ENCODE results near the gene INPP4A. TPM values are rescaled to one million over a fixed set of nuclear protein-coding genes. Genes with fewer than 3 reads are reported as not detected.
A peak's percentile ranks its signal among the peaks of the same experiment; 100 is the strongest.

Gene INPP4A
- total and polyA plus RNA-seq, 12 donors = 3.8 to 31.2 (median 21.1) TPM

DNA sequence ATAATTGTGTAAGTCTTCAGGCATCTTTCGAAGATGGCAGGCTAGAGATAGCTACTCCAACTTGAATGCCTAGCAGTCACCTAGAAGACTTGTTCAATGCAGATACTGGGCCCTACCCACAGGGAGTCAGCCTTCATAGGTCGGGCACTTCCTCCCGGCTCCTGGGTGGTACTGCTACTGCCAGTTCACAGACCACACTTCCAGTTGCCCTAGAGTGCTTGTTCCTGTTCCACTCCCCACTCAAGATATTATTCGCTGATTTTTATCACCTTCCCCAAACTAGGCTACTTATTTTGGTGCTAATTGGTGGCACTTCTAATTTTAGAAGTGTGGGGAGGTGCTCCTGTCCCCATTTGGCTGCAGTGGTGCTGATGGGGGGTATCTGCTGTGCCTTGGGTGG lies 34.2 kb downstream of the INPP4A start:
- DNase-seq (no peak), ATAC-seq (no peak)
- H3K36me3 ChIP-seq = no peaks in the 10 kb centered on the region
- H3K4me1 ChIP-seq = peaks cover 35 to 97% (median 70%) of the 10 kb centered on the region in 9 donors
- intact Hi-C loops (cut with DNase I) = no loop called here
- TF ChIP-seq, protein P1, sequence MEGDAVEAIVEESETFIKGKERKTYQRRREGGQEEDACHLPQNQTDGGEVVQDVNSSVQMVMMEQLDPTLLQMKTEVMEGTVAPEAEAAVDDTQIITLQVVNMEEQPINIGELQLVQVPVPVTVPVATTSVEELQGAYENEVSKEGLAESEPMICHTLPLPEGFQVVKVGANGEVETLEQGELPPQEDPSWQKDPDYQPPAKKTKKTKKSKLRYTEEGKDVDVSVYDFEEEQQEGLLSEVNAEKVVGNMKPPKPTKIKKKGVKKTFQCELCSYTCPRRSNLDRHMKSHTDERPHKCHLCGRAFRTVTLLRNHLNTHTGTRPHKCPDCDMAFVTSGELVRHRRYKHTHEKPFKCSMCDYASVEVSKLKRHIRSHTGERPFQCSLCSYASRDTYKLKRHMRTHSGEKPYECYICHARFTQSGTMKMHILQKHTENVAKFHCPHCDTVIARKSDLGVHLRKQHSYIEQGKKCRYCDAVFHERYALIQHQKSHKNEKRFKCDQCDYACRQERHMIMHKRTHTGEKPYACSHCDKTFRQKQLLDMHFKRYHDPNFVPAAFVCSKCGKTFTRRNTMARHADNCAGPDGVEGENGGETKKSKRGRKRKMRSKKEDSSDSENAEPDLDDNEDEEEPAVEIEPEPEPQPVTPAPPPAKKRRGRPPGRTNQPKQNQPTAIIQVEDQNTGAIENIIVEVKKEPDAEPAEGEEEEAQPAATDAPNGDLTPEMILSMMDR (IDR thresholded peaks at IDR 0.05) = no peak
- H3K27me3 ChIP-seq = no peaks in the 10 kb centered on the region
- H3K9me3 ChIP-seq = no peaks in the 10 kb centered on the region
- peak overlapping the region in 2 of 10 donors; percentile 55 to 62 for H3K27ac ChIP-seq
- no peak overlapping the region for H3K4me3 ChIP-seq
- 66 to 80% methylated on average over 4 of the region's 4 CpGs for WGBS, 2 donors

DNA sequence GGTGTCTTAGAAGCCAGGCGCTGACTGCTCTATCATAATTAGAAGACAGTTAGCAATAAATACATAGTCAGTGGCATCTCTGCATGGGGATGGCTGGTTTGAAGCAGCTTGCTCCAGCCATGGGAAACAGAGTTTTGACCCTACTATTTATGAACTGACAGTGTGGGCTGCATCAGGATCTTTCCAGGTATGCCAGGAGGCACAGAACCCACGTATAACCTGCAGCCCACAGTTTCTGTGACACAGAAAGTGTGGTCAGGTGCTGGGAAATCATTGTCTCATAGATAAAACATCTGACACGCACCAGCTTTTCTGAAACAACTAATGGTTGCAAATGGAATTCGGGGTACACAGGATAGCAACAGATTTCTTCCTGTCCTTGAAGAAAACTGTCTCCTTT lies 34.7 kb downstream of the INPP4A start:
- no peaks in the 10 kb centered on the region for H3K36me3 ChIP-seq
- WGBS, 2 donors = 61 to 71% methylated on average over 4 of the region's 4 CpGs
- peak overlapping the region in 6 of 10 donors; percentile 39 to 74 (median 58) for H3K27ac ChIP-seq
- TF ChIP-seq, protein P1 (IDR thresholded peaks at IDR 0.05) = no peak
- no peak for DNase-seq
- intact Hi-C loops (cut with DNase I) = no loop called here
- H3K4me3 ChIP-seq = no peak overlapping the region
- peaks cover 35 to 97% (median 70%) of the 10 kb centered on the region in 9 donors for H3K4me1 ChIP-seq
- no peaks in the 10 kb centered on the region for H3K9me3 ChIP-seq
- ATAC-seq = no peak
- H3K27me3 ChIP-seq = no peaks in the 10 kb centered on the region

DNA sequence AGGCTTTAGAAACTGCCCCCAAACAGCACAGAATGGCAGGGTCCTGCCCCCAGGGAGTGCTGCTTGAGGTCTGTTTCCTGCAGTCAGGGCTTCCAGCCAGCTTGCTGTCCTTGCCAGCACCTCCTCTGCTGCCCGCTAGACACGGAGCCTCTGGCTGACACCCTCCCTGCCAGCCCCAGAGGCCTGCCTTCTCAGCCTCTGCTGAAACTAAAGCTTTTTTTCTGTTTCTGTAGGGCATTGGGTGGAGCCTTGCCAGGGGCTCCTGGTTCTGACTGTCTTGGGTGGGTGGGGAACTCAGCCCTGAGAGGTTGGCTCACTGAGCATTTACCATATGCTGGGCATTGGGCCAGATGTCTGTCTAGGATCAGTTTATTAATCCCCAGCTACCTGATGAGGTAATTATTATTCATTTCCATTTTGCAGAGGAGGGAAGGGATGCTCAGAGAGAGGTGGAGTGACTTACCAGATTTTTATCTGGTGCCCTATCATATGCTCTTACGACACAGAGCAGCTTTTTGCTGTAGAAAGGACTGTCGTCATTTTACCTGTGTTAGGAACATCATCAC lies 35.4 kb downstream of the INPP4A start:
- Histone ChIP-seq H3K4me1 (peaks cover 35 to 97% (median 74%) of the 10 kb centered on the region in 9 donors), H3K36me3 (no peaks in the 10 kb centered on the region), H3K4me3 (no peak overlapping the region), H3K27ac (peak overlapping the region in 6 of 10 donors; percentile 39 to 74 (median 58)), H3K27me3 (no peaks in the 10 kb centered on the region), H3K9me3 (no peaks in the 10 kb centered on the region)
- intact Hi-C loops (cut with DNase I) = loop anchor here in 1 of 10 donors (5.0 kb wide), 1 partner anchor 33 kb away; no protein-coding TSS in a partner anchor
- peak; percentile 82 to 92 (median 86) for ATAC-seq
- 24 to 28% methylated on average over 4 of the region's 4 CpGs for WGBS, 2 donors
- TF ChIP-seq, protein P1 (IDR thresholded peaks at IDR 0.05) = peak in 1 of 9 donors; percentile 10
- DNase-seq = peak; percentile 65 to 76

DNA sequence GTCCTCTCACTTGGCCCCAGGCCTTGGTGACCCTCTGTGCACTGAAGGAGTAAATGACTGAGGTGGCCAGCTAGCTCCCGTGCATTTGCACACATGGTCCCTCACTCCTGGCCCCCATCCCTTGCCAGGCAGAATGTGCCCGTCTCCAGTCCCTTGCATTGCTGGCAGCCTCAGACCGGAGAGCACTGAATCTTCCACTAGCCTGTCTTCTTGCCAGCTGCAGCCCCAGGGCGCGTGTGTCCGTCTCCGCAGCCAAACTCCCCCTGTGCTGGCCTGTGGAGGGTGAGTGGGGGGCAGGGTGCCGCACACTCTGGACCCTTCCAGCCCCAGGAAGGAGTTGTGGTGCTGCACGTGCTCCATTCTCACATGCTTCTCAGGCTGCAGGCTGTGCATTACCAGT lies 35.9 kb downstream of the INPP4A start:
- 74 to 83% methylated on average over 9 of the region's 9 CpGs for WGBS, 2 donors
- peak overlapping the region in 3 of 10 donors; percentile 55 to 74 (median 65) for H3K27ac ChIP-seq

More for the DNA sequence above, 35.9 kb downstream of the INPP4A start:
- no peak overlapping the region for H3K4me3 ChIP-seq
- ATAC-seq (peak in 4 of 8 donors; percentile 6 to 54 (median 20)), DNase-seq (no peak)
- no peaks in the 10 kb centered on the region for H3K36me3 ChIP-seq
- H3K4me1 ChIP-seq = peaks cover 35 to 97% (median 79%) of the 10 kb centered on the region in 9 donors
- intact Hi-C loops (cut with DNase I) = loop anchor here in 1 of 10 donors (5.0 kb wide), 1 partner anchor 33 kb away; no protein-coding TSS in a partner anchor
- H3K9me3 ChIP-seq = no peaks in the 10 kb centered on the region
- TF ChIP-seq, protein P1 (IDR thresholded peaks at IDR 0.05) = no peak
- H3K27me3 ChIP-seq = no peaks in the 10 kb centered on the region
